Mammary epithelial cell (primary cell): ENCODE data around the gene TCP1.

ENCODE experiments used
- CTCF ChIP-seq, 2 donors: IDR thresholded peaks in 1 of 2; conservative IDR thresholded peaks in 1 of 2; 2 replicates each; pipeline ENCODE4 v1.5.1; 2011 to 2012; ENCODE audit warnings: inconsistent platforms in 2 of 2, low read length in 2 of 2, mild to moderate bottlenecking in 2 of 2, control low read depth in 1 of 2, low read depth in 1 of 2; ENCODE audit not compliant: insufficient read depth in 1 of 2; ENCODE audit errors: extremely low read depth in 1 of 2
- EZH2 ChIP-seq: IDR thresholded peaks from 2 replicates; pipeline ENCODE4 v1.6.1; 2012; ENCODE audit warnings: low read length, inconsistent platforms, borderline replicate concordance

DNA sequence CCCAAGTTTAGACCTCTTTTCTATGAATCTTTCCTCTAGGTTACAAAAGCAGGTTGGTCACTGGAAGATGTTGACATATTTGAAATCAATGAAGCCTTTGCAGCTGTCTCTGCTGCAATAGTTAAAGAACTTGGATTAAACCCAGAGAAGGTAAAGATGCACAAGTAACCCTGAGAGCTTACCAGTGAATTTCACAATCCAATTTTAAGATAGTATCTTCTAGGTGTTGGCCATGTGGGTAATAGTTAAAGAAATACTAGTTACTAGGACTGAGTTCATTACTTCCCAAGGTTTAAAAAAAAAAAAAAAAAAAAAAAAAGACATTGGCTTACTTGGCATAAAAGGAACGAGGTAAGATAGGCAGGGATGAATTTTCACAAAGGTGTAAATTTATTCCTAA is 11.3 kb downstream of the TCP1 start:
- no peak for TF ChIP-seq CTCF (conservative IDR thresholded peaks at IDR 0.05 in 1 of 2, IDR thresholded peaks at IDR 0.05 in 1 of 2; ENCODE audit: extremely low read depth in 1 of 2, insufficient read depth in 1 of 2, low read depth in 1 of 2, low read length in 2 of 2)
- TF ChIP-seq EZH2: no peak
